Parathyroid adenoma (tissue), 2 donors: ENCODE results near the gene PCCA.

ENCODE experiments used
- H2AFZ ChIP-seq: fragments of 300-600 bp; sonication (generic); one replicate; pipeline ENCODE4 v1.7.0; 2017; ENCODE audit warnings: antibody characterized with exemption, mild to moderate bottlenecking
- H3K27ac ChIP-seq: fragments of 300-600 bp; sonication (generic); one replicate; pipeline ENCODE4 v1.7.0; 2017
- H3K27me3 ChIP-seq: fragments of 300-600 bp; sonication (generic); one replicate; pipeline ENCODE4 v1.7.0; 2017; ENCODE audit warnings: low read length; ENCODE audit not compliant: control insufficient read depth, insufficient read depth
- H3K36me3 ChIP-seq: fragments of 300-600 bp; sonication (generic); one replicate; pipeline ENCODE4 v1.7.0; 2017; ENCODE audit warnings: low read length; ENCODE audit not compliant: control insufficient read depth, insufficient read depth
- H3K4me1 ChIP-seq: fragments of 300-600 bp; sonication (generic); one replicate; pipeline ENCODE4 v1.7.0; 2017; ENCODE audit warnings: control low read depth
- H3K4me2 ChIP-seq: fragments of 300-600 bp; sonication (generic); one replicate; pipeline ENCODE4 v1.7.0; 2017; ENCODE audit warnings: low read length
- H3K4me3 ChIP-seq: fragments of 300-600 bp; sonication (generic); one replicate; pipeline ENCODE4 v1.7.0; 2017; ENCODE audit warnings: low read depth, low read length
- H3K79me2 ChIP-seq: fragments of 300-600 bp; sonication (generic); one replicate; pipeline ENCODE4 v1.7.0; 2017; ENCODE audit warnings: control low read depth
- H3K9ac ChIP-seq: fragments of 300-600 bp; sonication (generic); one replicate; pipeline ENCODE4 v1.7.0; 2017; ENCODE audit warnings: mild to moderate bottlenecking
- H3K9me3 ChIP-seq: fragments of 300-600 bp; sonication (generic); one replicate; pipeline ENCODE4 v1.7.0; 2017; ENCODE audit warnings: low read length; ENCODE audit not compliant: control insufficient read depth
- CTCF ChIP-seq: fragments of 300-600 bp; sonication (generic); IDR thresholded peaks from one replicate; pipeline ENCODE4 v1.7.0; 2017; ENCODE audit warnings: antibody characterized with exemption, mild to moderate bottlenecking
- donor health status: primary hyperparathyroidism.

Gene PCCA

GRCh38 chr13:100300708-100301107 is 211.8 kb downstream of the PCCA start:
- no peak for TF ChIP-seq CTCF
- H3K27me3 ChIP-seq = no peaks in the 10 kb centered on the region
- no peaks in the 10 kb centered on the region for H3K79me2 ChIP-seq
- no peak overlapping the region for H3K9ac ChIP-seq
- H3K36me3 ChIP-seq = no peaks in the 10 kb centered on the region
- no peak overlapping the region for H3K4me3 ChIP-seq
- no peak overlapping the region for H3K27ac ChIP-seq
- H3K4me1 ChIP-seq = no peaks in the 10 kb centered on the region
- no peak overlapping the region for H3K4me2 ChIP-seq
- H2AFZ ChIP-seq = no peak overlapping the region
- no peaks in the 10 kb centered on the region for H3K9me3 ChIP-seq

GRCh38 chr13:100301418-100301817 is 212.5 kb downstream of the PCCA start:
- Histone ChIP-seq H3K27me3 (no peaks in the 10 kb centered on the region), H3K4me2 (no peak overlapping the region), H3K9me3 (no peaks in the 10 kb centered on the region), H3K27ac (no peak overlapping the region), H3K9ac (no peak overlapping the region), H3K4me1 (no peaks in the 10 kb centered on the region), H3K4me3 (no peak overlapping the region), H3K79me2 (no peaks in the 10 kb centered on the region), H3K36me3 (no peaks in the 10 kb centered on the region), H2AFZ (no peak overlapping the region)
- TF ChIP-seq CTCF = no peak

- Histone ChIP-seq H3K79me2 (no peaks in the 10 kb centered on the region), H3K4me3 (no peak overlapping the region), H2AFZ (no peak overlapping the region), H3K4me2 (no peak overlapping the region), H3K27ac (no peak overlapping the region), H3K9ac (no peak overlapping the region), H3K9me3 (no peaks in the 10 kb centered on the region), H3K27me3 (no peaks in the 10 kb centered on the region), H3K36me3 (no peaks in the 10 kb centered on the region), H3K4me1 (no peaks in the 10 kb centered on the region)
- no peak for TF ChIP-seq CTCF
Observed at GRCh38 chr13:100302391-100302790, 213.5 kb downstream of the PCCA start.

- Histone ChIP-seq H3K79me2 (no peaks in the 10 kb centered on the region), H3K9me3 (no peaks in the 10 kb centered on the region), H3K4me2 (no peak overlapping the region), H3K36me3 (no peaks in the 10 kb centered on the region), H3K27me3 (no peaks in the 10 kb centered on the region), H2AFZ (no peak overlapping the region), H3K4me1 (no peaks in the 10 kb centered on the region), H3K27ac (no peak overlapping the region), H3K4me3 (no peak overlapping the region), H3K9ac (no peak overlapping the region)
- no peak for TF ChIP-seq CTCF
Observed at GRCh38 chr13:100304229-100304628, 215.3 kb downstream of the PCCA start.

- Histone ChIP-seq H2AFZ (no peak overlapping the region), H3K4me2 (no peak overlapping the region), H3K27ac (no peak overlapping the region), H3K9me3 (no peaks in the 10 kb centered on the region), H3K4me3 (no peak overlapping the region), H3K79me2 (no peaks in the 10 kb centered on the region), H3K4me1 (no peaks in the 10 kb centered on the region), H3K27me3 (no peaks in the 10 kb centered on the region), H3K36me3 (no peaks in the 10 kb centered on the region), H3K9ac (no peak overlapping the region)
- no peak for TF ChIP-seq CTCF
Observed at GRCh38 chr13:100305398-100305797, 216.5 kb downstream of the PCCA start.
